Measurements from ENCODE around the gene KANSL1. TPM values are rescaled to one million over a fixed set of nuclear protein-coding genes. Genes with fewer than 3 reads are reported as not detected.

KANSL1 gene
- total and polyA plus RNA-seq, 2 donors from 2014 or later, result 13.7 to 97.3 TPM

DNA sequence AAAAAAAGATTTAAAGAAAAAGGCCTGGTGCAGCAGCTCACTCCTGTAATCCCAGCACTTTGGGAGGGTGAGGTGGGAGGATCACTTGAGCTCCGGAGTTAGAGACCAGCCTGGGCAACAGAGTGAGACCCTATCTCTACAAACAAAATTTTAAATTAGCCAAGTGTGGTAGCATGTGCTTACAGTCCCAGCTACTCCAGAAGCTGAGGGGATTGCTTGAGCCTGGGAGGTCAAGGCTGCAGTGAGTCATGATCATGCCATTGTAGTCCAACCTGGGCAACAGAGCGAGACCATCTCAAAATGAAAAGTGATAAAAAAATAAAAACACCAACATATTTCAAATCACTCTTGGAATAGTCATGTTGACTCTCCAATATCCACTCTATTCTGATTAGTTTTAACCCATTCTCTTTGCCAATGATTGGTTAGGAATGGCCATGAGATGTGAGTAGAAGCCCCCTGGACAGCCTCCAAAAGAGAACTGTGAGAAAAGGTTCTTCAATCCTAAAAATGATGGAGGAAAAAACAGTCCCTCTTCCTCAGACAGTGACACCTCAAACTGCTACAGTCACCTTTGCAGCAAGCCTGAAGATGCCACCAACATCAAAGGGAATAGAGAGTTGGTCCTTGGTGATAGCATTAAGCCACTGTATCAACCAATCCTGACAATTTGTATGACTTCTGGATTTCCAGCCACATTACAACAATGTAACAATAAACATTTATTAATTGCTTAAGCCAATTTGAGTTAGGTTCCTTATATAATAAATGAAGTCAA lies 2.9 kb upstream of the KANSL1 start:
- no peak for TF ChIP-seq CTCF (IDR thresholded peaks at IDR 0.05; ENCODE audit: borderline replicate concordance, extremely low read depth, insufficient read depth)
- Histone ChIP-seq H3K27ac (ENCODE audit: low read depth in 2 of 2, low read length in 2 of 2) (no peak overlapping the region), H3K27me3 (ENCODE audit: control insufficient read depth, insufficient read depth, low read length) (no peaks in the 10 kb centered on the region), H3K9me3 (ENCODE audit: control insufficient read depth in 2 of 3, insufficient read depth in 1 of 3, low read length in 3 of 3) (no peaks in the 10 kb centered on the region), H3K36me3 (ENCODE audit: control insufficient read depth in 2 of 3, insufficient read depth in 3 of 3, low read length in 3 of 3) (no peaks in the 10 kb centered on the region), H3K4me3 (ENCODE audit: low read length in 3 of 3) (no peak overlapping the region), H3K9ac (ENCODE audit: low read length in 3 of 3) (no peak overlapping the region), H3K4me1 (ENCODE audit: control insufficient read depth in 2 of 3, insufficient read depth in 2 of 3, low read depth in 1 of 3, low read length in 3 of 3) (peaks cover 0 to 19% (median 7%) of the 10 kb centered on the region in 3 donors)
- intact Hi-C loops (cut with DNase I), result no loop called here
- no peak for DNase-seq
- no peak for FAIRE-seq

DNA sequence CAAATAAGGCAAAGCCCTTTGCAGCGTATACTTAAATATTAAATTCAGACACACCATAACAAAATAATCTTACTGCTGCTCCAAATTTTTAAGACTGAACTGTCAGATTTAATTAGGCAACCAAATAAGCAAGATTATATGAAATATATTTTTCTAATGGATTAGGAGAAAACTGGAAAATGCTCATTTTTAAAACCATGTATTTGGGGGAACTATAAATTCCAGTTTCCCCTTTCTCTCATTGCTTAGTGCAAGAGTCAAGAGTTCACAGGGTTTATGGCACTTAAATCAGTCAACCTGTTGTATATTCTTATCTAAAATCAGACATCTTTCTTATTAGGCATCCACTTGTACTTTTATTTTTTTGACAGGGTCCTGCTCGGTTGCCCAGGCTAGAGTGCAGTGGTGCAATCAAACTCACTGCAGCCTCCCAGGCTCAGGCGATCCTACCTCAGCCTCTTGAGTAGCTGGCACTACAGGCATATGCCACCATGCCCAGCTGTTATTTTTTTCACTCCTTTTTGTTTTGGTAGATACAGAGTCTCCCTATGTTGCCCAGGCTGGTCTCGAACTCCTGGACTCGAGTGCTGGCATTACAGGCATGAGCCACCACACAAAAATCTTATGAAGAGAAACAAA lies 2.1 kb upstream of the KANSL1 start:
- H3K4me1 ChIP-seq (ENCODE audit: control insufficient read depth in 2 of 3, insufficient read depth in 2 of 3, low read depth in 1 of 3, low read length in 3 of 3), result peaks cover 0 to 22% (median 8%) of the 10 kb centered on the region in 3 donors
- FAIRE-seq (no peak), DNase-seq (peak in 1 of 5 donors; percentile 52)
- H3K4me3 ChIP-seq (ENCODE audit: low read length in 3 of 3), result no peak overlapping the region
- no peaks in the 10 kb centered on the region for H3K9me3 ChIP-seq (ENCODE audit: control insufficient read depth in 2 of 3, insufficient read depth in 1 of 3, low read length in 3 of 3)
- intact Hi-C loops (cut with DNase I), result no loop called here
- H3K9ac ChIP-seq (ENCODE audit: low read length in 3 of 3), result no peak overlapping the region
- no peak overlapping the region for H3K27ac ChIP-seq (ENCODE audit: low read depth in 2 of 2, low read length in 2 of 2)
- no peak for TF ChIP-seq CTCF (IDR thresholded peaks at IDR 0.05; ENCODE audit: borderline replicate concordance, extremely low read depth, insufficient read depth)
- H3K27me3 ChIP-seq (ENCODE audit: control insufficient read depth, insufficient read depth, low read length), result no peaks in the 10 kb centered on the region
- H3K36me3 ChIP-seq (ENCODE audit: control insufficient read depth in 2 of 3, insufficient read depth in 3 of 3, low read length in 3 of 3), result no peaks in the 10 kb centered on the region

GRCh38 chr17:46194393-46195216 lies 1.4 kb upstream of the KANSL1 start:
- peak in 2 of 5 donors; percentile 51 to 67 for DNase-seq
- Histone ChIP-seq H3K4me1 (ENCODE audit: control insufficient read depth in 2 of 3, insufficient read depth in 2 of 3, low read depth in 1 of 3, low read length in 3 of 3) (peaks cover 0 to 24% (median 14%) of the 10 kb centered on the region in 3 donors), H3K36me3 (ENCODE audit: control insufficient read depth in 2 of 3, insufficient read depth in 3 of 3, low read length in 3 of 3) (no peaks in the 10 kb centered on the region), H3K27me3 (ENCODE audit: control insufficient read depth, insufficient read depth, low read length) (no peaks in the 10 kb centered on the region), H3K27ac (ENCODE audit: low read depth in 2 of 2, low read length in 2 of 2) (peak overlapping the region; percentile 68 to 93), H3K9ac (ENCODE audit: low read length in 3 of 3) (peak overlapping the region in 1 of 3 donors; percentile 41), H3K9me3 (ENCODE audit: control insufficient read depth in 2 of 3, insufficient read depth in 1 of 3, low read length in 3 of 3) (no peaks in the 10 kb centered on the region), H3K4me3 (ENCODE audit: low read length in 3 of 3) (peak overlapping the region; percentile 62 to 82 (median 67))
- FAIRE-seq, result no peak
- intact Hi-C loops (cut with DNase I), result no loop called here
- peak; percentile 6 for TF ChIP-seq CTCF (IDR thresholded peaks at IDR 0.05; ENCODE audit: borderline replicate concordance, extremely low read depth, insufficient read depth)

All from kidney (tissue), 14 donors.